HG02759 (cell line): ENCODE measurements around the gene C12orf75.

ENCODE experiments used
- ATAC-seq: cut with Tn5 transposase; IDR thresholded peaks from one replicate; pipeline ENCODE4 v1.9.1; 2021; ENCODE audit warnings: mild to moderate bottlenecking, moderate library complexity; ENCODE audit not compliant: unreplicated experiment

C12orf75 gene

DNA sequence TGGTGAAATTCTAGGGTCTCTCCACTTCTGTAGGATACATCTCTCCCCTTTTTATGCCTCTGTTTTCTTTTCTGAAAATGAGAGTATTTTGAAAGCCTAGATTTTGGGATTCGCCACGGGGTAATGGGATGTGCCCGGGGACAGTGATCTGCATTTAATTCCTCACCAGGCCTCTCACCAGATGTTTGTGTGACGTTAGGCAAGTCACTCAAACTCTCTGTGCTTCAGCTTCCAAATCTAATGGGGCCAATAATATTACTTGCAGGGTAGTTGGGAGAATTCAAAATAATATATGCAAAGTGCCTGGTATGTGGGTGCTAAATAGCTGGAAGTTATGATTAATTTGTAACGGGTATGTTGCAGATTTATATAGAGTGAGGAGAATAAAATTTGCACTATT, 78.8 kb downstream of the C12orf75 start:
- ATAC-seq, result no peak

DNA sequence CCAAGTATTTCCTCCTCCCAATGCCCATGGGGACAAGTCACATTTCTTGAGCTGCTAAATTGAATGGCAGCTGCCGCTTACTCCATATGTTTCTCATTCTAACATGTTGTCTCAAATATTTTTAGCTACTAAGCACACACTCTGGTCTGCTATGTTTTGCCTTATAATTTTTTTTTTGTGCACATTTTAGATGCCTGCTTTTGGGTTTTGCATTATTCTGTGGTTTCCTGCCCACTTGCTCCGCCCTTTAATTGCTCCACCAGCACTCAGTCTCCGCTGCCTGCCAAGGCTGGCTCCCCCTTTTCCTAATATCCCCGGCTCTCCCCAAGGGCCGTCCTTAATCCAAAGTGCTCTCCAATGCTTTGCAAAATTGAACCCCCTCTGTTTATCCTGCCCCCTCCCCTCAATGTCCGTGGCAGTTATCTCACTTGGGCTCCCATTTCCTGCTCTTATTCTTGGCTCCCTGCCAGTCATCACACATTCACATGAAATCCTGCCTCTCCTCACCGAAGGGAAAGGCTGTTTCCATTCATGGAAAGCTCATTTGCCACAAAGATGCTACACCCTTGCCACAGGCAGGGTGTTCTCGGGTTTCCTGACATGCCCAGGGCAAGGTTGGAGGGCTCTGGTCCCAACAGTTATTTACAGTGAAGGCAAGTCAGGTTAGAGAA, 79.4 kb downstream of the C12orf75 start:
- ATAC-seq, result no peak

DNA sequence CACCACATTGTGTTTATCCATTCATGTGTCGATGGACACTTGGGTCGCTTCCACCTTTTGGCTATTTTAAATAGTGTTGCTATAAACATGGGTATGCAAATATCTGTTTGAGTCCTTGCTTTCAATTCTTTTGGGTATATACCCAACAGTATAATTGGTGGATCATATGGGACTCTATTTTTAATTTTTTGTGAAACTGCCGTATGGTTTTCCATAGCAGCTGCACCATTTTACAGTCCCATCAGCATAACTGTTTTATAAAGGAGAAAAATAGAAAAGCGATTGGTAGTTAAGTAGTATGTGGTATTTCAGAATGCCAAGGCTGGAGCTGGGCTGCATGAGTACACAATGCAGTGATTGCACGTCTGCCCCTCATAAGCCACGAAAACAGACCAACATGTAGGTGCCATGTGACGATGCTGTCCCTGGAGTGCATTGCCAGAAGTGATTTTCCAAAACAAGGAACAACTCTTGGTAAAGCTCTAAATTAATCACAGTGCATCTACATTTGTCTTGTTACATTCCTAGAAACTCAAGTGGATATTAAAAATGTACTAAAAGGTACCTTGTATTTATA, 83.5 kb downstream of the C12orf75 start:
- ATAC-seq, result no peak

DNA sequence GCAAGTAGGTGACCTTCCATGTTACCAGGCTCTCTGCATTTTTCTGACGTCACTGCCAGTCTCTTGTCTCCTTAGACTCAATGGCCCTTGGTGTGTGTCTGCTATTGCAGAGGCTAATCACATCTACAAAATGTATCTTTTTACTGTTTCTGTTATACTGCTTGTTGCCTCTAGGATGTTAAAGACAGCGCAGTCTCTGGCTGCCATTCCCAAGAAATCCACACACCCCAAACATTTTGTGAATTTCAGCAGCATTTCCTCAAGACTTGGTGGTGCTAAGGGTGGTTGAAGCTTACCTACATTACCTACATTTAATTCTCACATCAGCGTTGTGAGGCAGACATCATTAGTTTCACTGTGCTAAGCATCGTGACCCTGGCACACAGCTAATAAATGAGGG, 87.2 kb downstream of the C12orf75 start:
- ATAC-seq, result no peak

DNA sequence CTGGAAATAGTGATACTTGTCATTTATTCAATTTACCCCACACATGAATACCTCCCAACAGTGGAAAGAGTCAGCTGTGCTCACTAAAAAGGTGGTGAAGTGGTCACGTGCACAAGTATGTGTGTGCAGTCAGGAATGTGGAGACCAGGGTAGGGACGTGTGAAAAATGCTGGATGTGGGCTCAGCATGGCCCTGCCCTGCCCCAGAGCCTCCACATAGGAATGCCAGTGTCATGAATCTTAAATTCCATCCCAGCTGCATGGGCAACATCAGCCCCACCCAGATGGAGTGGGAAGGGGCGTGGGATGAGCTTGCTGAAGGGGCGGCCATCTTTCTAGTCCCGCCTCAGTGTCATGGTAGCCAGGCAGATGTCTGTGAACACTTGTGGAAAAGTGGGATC, 87.7 kb downstream of the C12orf75 start:
- no peak for ATAC-seq

DNA sequence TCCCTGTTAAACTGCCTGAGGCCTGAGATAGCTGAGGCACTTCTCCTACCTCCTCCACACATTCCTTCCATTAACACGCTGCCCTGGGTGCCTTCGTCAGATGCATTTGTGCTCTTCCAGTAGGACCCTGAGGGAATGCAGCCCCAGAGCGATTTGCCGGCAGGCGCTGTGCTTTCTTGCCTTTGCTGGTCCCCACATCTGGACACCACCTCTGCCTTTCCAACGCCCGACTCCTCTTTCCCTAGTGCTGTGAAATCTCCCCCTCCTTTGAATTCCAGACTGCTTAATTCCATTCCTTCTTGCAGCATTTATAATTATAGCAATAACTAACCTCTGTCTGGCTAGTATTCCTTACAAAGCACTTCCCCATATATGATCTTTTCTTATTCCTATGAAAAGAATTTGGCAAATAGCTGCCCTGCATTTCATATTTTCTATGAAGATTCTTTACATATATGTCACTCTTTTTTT, 88.4 kb downstream of the C12orf75 start:
- ATAC-seq, result no peak

DNA sequence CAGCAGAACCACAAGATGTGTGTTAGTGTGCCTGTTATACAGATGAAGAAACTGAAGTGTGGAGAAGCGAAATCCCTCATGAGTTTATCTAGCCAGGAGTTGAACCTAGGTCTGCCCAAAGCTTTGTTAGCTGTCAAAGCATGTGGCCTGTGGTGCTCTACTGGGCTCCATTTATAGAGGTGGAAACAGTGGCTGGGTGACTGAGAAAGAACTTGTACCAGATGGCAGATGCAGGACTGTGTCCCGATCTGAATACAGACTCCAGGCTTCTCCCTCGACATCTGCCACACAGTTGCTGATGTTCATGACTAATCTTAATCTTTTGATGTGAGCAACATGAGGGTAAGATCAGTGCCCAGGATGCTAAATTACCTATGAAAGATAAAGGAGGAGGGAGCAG, 89.1 kb downstream of the C12orf75 start:
- no peak for ATAC-seq

DNA sequence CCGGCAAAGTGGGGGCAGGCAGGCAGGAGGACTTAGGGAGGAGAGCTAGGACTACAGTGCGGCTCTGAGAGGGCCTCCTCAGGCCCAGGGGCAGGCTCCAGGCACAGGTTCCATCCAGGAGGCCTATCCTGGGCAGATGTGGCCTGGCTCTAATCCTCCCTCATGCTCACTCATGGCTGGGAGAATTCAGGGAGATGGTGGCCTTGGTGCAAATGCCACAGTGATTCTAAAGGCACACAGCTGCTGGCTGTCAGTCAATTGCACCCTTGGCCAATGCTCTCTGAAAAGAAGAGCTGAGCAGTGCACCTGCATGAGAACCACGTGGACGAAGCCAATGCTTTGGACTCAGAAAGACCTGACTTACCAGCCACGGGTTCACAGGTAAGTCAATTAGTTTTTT, 89.6 kb downstream of the C12orf75 start:
- no peak for ATAC-seq

DNA sequence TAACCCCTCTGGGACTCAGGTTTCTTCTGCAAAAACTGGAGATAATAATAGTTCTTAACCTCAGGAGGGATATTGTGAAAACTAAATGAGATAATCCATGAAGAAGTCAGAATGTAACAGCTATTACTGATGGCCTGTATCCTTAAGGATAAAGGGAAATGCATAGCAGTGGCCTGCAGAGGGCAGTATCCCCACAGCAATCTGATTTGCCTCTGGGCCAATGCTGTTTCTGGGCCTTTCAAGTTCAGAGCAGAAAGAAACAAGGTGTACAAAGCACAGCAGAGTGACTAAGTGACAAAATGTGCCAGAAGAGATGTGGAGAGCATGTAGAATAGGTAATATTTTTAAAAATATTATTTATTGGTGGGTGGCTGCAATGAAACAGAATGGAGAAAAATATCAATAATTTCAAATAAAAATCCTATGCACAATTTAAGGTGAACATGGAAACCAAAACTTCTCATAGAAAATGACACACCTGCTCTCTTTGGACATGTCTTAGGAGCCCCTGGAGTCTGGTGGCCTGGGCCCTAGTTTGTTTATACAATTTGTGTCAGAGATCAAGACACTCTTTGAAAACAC, 90.3 kb downstream of the C12orf75 start:
- ATAC-seq, result no peak
